ENCODE results near the gene CISD1. TPM values are rescaled to one million over a fixed set of nuclear protein-coding genes. Genes with fewer than 3 reads are reported as not detected.
"Not testable (repeated sequence)": the region's sequence is repeated elsewhere in the genome, so short reads cannot be mapped to it uniquely, and the experiment has no call there.

CISD1 gene
- total RNA-seq, 4 donors from 2014 or later, result 10.5 to 42.1 (median 13.1) TPM

GRCh38 chr10:58253184-58253583, 15.8 kb upstream of the CISD1 start:
- H3K4me3 ChIP-seq (ENCODE audit: low read depth, poor library complexity, severe bottlenecking), result no peak overlapping the region
- 83 to 85% methylated on average over 4 of the region's 4 CpGs for WGBS, 2 donors
- DNase-seq (ENCODE audit: low spot score in 2 of 2), result no peak
- intact Hi-C loops (cut with DNase I; ENCODE audit: low total_unique reads), result no loop called here
- no peak for TF ChIP-seq POLR2A (IDR thresholded peaks at IDR 0.05)
- TF ChIP-seq CTCF (IDR thresholded peaks at IDR 0.05), result no peak

- intact Hi-C loops (cut with DNase I; ENCODE audit: low total_unique reads), result no loop called here
- H3K4me3 ChIP-seq (ENCODE audit: low read depth, poor library complexity, severe bottlenecking), result no peak overlapping the region
- WGBS, 2 donors, result 40 to 45% methylated on average over 1 of the region's 1 CpG
- TF ChIP-seq CTCF (IDR thresholded peaks at IDR 0.05) (no peak), POLR2A (IDR thresholded peaks at IDR 0.05) (no peak)
- no peak for DNase-seq (ENCODE audit: low spot score in 2 of 2)
Observed at GRCh38 chr10:58254644-58255043, 14.3 kb upstream of the CISD1 start.

- intact Hi-C loops (cut with DNase I; ENCODE audit: low total_unique reads); H3K4me3 ChIP-seq (ENCODE audit: low read depth, poor library complexity, severe bottlenecking); DNase-seq (ENCODE audit: low spot score in 2 of 2): not testable (repeated sequence)
- 83 to 91% methylated on average over 7 of the region's 7 CpGs for WGBS, 2 donors
Observed at GRCh38 chr10:58256013-58256780, 12.8 kb upstream of the CISD1 start.

- no peak overlapping the region for H3K4me3 ChIP-seq (ENCODE audit: low read depth, poor library complexity, severe bottlenecking)
- WGBS, 2 donors, result 93% methylated on average over 4 of the region's 4 CpGs
- intact Hi-C loops (cut with DNase I; ENCODE audit: low total_unique reads), result no loop called here
- no peak for TF ChIP-seq POLR2A (IDR thresholded peaks at IDR 0.05)
- no peak for TF ChIP-seq CTCF (IDR thresholded peaks at IDR 0.05)
- no peak for DNase-seq (ENCODE audit: low spot score in 2 of 2)
Observed at GRCh38 chr10:58258977-58259692, 9.8 kb upstream of the CISD1 start.

- no peak overlapping the region for H3K4me3 ChIP-seq (ENCODE audit: low read depth, poor library complexity, severe bottlenecking)
- intact Hi-C loops (cut with DNase I; ENCODE audit: low total_unique reads), result no loop called here
- no peak for DNase-seq (ENCODE audit: low spot score in 2 of 2)
- TF ChIP-seq CTCF (IDR thresholded peaks at IDR 0.05) (no peak), POLR2A (IDR thresholded peaks at IDR 0.05) (no peak)
Observed at GRCh38 chr10:58260334-58260733, 8.6 kb upstream of the CISD1 start.

GRCh38 chr10:58262766-58263165, 6.2 kb upstream of the CISD1 start:
- intact Hi-C loops (cut with DNase I; ENCODE audit: low total_unique reads), result no loop called here
- DNase-seq (ENCODE audit: low spot score in 2 of 2), result no peak
- H3K4me3 ChIP-seq (ENCODE audit: low read depth, poor library complexity, severe bottlenecking), result no peak overlapping the region
- TF ChIP-seq CTCF (IDR thresholded peaks at IDR 0.05) (no peak), POLR2A (IDR thresholded peaks at IDR 0.05) (no peak)
